ENCODE results near the gene EPN2.

The EPN2 gene

GRCh38 chr17:19342611-19343255 lies 105.6 kb downstream of the EPN2 start:
- Histone ChIP-seq H2AFZ (ENCODE audit: low read depth, low read length, severe bottlenecking) (no peak overlapping the region), H3K9ac (ENCODE audit: low read length) (no peak overlapping the region), H3K27ac (ENCODE audit: low read depth, low read length) (no peak overlapping the region), H3K4me2 (ENCODE audit: low read depth, low read length, poor library complexity, severe bottlenecking) (no peak overlapping the region), H3K79me2 (ENCODE audit: insufficient read depth, low read length) (no peaks in the 10 kb centered on the region), H3K4me3 (ENCODE audit: insufficient read depth, low read length, poor library complexity, severe bottlenecking) (no peak overlapping the region), H4K20me1 (ENCODE audit: low read depth, low read length) (no peaks in the 10 kb centered on the region), H3F3A (ENCODE audit: insufficient read depth) (no peaks in the 10 kb centered on the region), H3K36me3 (ENCODE audit: low read length) (no peaks in the 10 kb centered on the region), H3K9me3 (ENCODE audit: insufficient read depth, low read length) (no peaks in the 10 kb centered on the region), H3K27me3 (ENCODE audit: low read length) (no peaks in the 10 kb centered on the region), H3K9me2 (replicated peaks; ENCODE audit: insufficient read depth, low read length) (no peaks in the 10 kb centered on the region)
- TF ChIP-seq EZH2phosphoT487 (conservative IDR thresholded peaks at IDR 0.05; ENCODE audit: low read length) = no peak
- TF ChIP-seq CTCF (IDR thresholded peaks at IDR 0.05; ENCODE audit: insufficient read depth, low read length, poor library complexity, severe bottlenecking) = no peak

GRCh38 chr17:19343256-19343630 lies 106.1 kb downstream of the EPN2 start:
- Histone ChIP-seq H3F3A (ENCODE audit: insufficient read depth) (no peaks in the 10 kb centered on the region), H3K9me2 (replicated peaks; ENCODE audit: insufficient read depth, low read length) (no peaks in the 10 kb centered on the region), H3K27ac (ENCODE audit: low read depth, low read length) (no peak overlapping the region), H3K9me3 (ENCODE audit: insufficient read depth, low read length) (no peaks in the 10 kb centered on the region), H2AFZ (ENCODE audit: low read depth, low read length, severe bottlenecking) (no peak overlapping the region), H3K79me2 (ENCODE audit: insufficient read depth, low read length) (no peaks in the 10 kb centered on the region), H3K9ac (ENCODE audit: low read length) (no peak overlapping the region), H3K36me3 (ENCODE audit: low read length) (no peaks in the 10 kb centered on the region), H3K4me3 (ENCODE audit: insufficient read depth, low read length, poor library complexity, severe bottlenecking) (no peak overlapping the region), H3K4me2 (ENCODE audit: low read depth, low read length, poor library complexity, severe bottlenecking) (no peak overlapping the region), H3K27me3 (ENCODE audit: low read length) (no peaks in the 10 kb centered on the region), H4K20me1 (ENCODE audit: low read depth, low read length) (no peaks in the 10 kb centered on the region)
- TF ChIP-seq CTCF (IDR thresholded peaks at IDR 0.05; ENCODE audit: insufficient read depth, low read length, poor library complexity, severe bottlenecking) (no peak), EZH2phosphoT487 (conservative IDR thresholded peaks at IDR 0.05; ENCODE audit: low read length) (no peak)

- Histone ChIP-seq H2AFZ (ENCODE audit: low read depth, low read length, severe bottlenecking) (no peak overlapping the region), H3K4me3 (ENCODE audit: insufficient read depth, low read length, poor library complexity, severe bottlenecking) (no peak overlapping the region), H4K20me1 (ENCODE audit: low read depth, low read length) (no peaks in the 10 kb centered on the region), H3K27ac (ENCODE audit: low read depth, low read length) (no peak overlapping the region), H3K9ac (ENCODE audit: low read length) (no peak overlapping the region), H3F3A (ENCODE audit: insufficient read depth) (no peaks in the 10 kb centered on the region), H3K36me3 (ENCODE audit: low read length) (no peaks in the 10 kb centered on the region), H3K9me2 (replicated peaks; ENCODE audit: insufficient read depth, low read length) (no peaks in the 10 kb centered on the region), H3K4me2 (ENCODE audit: low read depth, low read length, poor library complexity, severe bottlenecking) (no peak overlapping the region), H3K9me3 (ENCODE audit: insufficient read depth, low read length) (no peaks in the 10 kb centered on the region), H3K79me2 (ENCODE audit: insufficient read depth, low read length) (no peaks in the 10 kb centered on the region), H3K27me3 (ENCODE audit: low read length) (no peaks in the 10 kb centered on the region)
- TF ChIP-seq CTCF (IDR thresholded peaks at IDR 0.05; ENCODE audit: insufficient read depth, low read length, poor library complexity, severe bottlenecking) = no peak
Observed at GRCh38 chr17:19343671-19344151, 106.5 kb downstream of the EPN2 start.

Data from SU-DHL-6 (cell line).